ENCODE measurements around the gene SLCO3A1.

The SLCO3A1 gene

DNA sequence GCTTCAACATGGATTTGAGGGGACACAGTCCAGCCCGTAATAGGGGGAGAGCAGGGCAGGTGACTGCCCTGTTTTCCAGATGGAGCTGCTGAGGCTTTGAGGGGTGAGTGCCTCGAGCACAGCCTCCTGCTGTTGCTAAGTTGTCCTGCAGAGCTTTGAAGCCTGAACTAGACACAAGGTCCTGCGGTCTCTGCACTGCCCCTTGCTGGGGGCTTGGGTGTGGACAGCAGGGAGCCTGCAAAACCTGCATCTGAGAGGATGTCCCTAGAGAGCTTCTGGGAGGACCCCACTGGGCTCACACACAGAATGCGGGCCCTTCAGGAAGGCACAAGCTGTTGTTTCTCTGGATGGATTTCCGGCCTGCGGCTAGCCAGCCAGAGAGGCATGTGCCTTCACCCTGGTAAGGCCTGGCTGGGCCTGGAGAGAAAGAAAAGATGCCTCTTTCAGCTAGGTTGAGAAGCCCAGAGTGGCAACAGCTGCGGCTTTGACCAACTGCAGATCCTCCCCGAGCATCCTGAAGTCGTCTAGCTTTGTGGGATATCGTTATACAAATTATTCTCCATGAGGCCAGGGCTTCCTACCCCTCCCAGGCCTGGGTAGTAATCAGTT is 226.2 kb downstream of the SLCO3A1 start:
- in situ Hi-C loops (cut with MboI; ENCODE audit: low sequenced_read_pairs, unreplicated experiment), result loop anchor here (10.0 to 25.0 kb wide), 2 partner anchors 633 to 775 kb away; no protein-coding TSS in a partner anchor
- no peak for DNase-seq (ENCODE audit: low spot score)
- TF ChIP-seq, protein P1, sequence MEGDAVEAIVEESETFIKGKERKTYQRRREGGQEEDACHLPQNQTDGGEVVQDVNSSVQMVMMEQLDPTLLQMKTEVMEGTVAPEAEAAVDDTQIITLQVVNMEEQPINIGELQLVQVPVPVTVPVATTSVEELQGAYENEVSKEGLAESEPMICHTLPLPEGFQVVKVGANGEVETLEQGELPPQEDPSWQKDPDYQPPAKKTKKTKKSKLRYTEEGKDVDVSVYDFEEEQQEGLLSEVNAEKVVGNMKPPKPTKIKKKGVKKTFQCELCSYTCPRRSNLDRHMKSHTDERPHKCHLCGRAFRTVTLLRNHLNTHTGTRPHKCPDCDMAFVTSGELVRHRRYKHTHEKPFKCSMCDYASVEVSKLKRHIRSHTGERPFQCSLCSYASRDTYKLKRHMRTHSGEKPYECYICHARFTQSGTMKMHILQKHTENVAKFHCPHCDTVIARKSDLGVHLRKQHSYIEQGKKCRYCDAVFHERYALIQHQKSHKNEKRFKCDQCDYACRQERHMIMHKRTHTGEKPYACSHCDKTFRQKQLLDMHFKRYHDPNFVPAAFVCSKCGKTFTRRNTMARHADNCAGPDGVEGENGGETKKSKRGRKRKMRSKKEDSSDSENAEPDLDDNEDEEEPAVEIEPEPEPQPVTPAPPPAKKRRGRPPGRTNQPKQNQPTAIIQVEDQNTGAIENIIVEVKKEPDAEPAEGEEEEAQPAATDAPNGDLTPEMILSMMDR (IDR thresholded peaks at IDR 0.05; ENCODE audit: borderline replicate concordance, control extremely low read depth, extremely low read depth, insufficient read depth, missing control alignments), result no peak

DNA sequence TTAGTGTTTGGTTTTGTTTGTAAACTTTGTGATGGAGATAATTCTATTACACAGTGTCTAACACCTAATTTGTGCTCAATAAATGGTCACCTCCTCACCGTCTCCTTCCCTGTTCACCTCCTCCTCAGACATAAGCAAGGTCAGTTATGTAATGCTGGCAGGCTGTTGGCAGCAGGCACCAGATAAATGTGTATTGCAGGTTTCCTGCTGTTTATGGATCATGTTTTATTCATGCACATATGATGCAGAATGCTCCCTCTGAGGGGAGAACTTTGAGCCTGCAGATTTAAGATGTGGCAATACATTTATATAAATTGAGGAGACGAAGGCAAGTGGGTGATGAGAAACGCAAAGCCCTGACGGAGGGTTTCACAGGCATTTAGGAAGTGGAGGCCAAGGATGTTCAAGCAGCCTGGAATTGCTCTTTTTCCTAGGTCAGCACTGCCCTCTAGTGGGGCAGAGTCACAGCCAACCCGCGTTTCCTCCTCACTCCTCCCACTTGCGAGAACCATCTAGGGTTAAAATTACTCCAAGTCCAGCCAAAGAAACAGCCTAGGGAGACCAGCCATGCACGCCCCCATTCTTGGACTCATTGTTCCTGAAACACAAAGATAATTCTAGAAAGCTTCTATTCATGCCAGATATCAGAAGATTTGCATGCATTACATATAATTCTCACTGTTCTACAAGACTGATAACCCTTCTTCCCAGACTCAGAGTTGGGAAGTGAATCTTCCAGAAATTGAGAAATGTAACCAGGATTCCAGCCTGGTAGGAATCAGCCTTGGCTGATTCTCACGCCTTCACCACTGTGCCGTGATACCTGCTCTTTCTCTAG is 228.7 kb downstream of the SLCO3A1 start:
- in situ Hi-C loops (cut with MboI; ENCODE audit: low sequenced_read_pairs, unreplicated experiment), result loop anchor here (10.0 to 25.0 kb wide), 2 partner anchors 630 to 777 kb away; no protein-coding TSS in a partner anchor
- DNase-seq (ENCODE audit: low spot score), result peak; percentile 63
- TF ChIP-seq, protein P1 (IDR thresholded peaks at IDR 0.05; ENCODE audit: borderline replicate concordance, control extremely low read depth, extremely low read depth, insufficient read depth, missing control alignments), result peak; percentile 85

DNA sequence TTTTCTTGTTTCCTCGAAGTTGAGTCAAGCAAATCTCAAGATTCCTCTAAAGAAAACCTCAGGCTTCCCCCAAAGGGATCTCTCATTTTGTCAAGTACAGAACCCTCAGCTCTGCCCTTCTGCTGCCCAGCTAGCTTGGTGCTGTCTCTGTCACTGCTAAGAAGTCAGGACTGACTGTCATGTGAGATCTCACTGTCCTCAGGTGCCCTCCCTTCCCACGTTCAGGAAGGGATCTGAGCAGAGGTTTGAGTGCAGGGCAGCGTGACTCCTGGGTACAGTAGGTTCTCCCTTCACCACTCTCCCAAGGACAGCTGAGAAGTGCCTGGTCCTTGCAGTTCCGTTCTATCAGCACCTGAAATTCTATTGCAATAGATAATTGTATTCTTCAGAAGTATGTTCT is 229.7 kb downstream of the SLCO3A1 start:
- TF ChIP-seq, protein P1 (IDR thresholded peaks at IDR 0.05; ENCODE audit: borderline replicate concordance, control extremely low read depth, extremely low read depth, insufficient read depth, missing control alignments), result no peak
- in situ Hi-C loops (cut with MboI; ENCODE audit: low sequenced_read_pairs, unreplicated experiment), result loop anchor here (10.0 to 25.0 kb wide), 2 partner anchors 629 to 778 kb away; no protein-coding TSS in a partner anchor
- DNase-seq (ENCODE audit: low spot score), result no peak

DNA sequence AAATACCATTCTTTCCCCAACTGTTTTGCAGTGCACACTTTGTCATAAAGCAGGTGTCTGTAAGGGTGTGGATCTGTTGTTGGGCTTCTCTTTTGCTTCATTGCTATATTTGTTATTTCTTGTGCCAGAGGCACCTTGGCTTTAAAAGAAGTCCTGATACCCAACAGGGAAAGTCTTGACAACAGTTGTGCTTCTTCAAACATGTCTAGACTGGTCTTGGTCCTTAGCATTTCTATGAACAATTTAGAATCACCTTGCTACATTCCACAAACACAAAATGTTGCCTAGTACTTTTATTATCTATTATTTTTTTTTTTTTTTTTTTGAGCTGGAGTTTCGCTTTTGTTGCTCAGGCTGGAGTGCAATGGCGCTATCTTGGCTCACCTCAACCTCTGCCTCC is 233.7 kb downstream of the SLCO3A1 start:
- DNase-seq (ENCODE audit: low spot score), result no peak
- in situ Hi-C loops (cut with MboI; ENCODE audit: low sequenced_read_pairs, unreplicated experiment), result loop anchor here (10.0 to 25.0 kb wide), 2 partner anchors 625 to 782 kb away; no protein-coding TSS in a partner anchor
- TF ChIP-seq, protein P1 (IDR thresholded peaks at IDR 0.05; ENCODE audit: borderline replicate concordance, control extremely low read depth, extremely low read depth, insufficient read depth, missing control alignments), result no peak

DNA sequence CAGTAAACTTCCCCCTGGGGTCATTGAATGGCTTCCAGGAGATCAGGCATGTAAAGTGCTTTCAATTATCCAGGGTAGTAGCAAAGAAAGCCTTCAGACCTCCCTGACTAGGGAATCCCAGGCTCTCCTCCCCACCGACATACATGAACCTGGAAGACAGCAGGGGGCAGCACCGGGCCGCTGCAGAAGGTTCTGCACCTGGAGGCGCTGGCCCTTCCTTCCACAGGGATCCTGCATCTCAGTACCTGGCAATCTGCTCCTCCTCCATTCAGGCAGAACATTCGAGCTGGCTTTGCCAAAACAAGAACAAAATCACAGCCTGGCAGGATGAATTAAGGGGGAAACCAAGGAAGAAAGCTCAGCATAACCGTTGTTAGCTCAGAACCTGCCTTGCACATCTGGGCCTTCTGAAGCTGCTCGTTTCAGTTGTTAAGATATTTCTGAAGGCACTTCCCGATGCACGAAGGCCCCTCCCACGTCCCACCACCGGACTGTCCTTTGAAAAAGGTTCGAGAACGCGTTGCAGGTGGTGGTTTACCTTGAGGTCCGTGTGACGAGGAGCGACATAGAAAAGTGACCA is 237.7 kb downstream of the SLCO3A1 start:
- in situ Hi-C loops (cut with MboI; ENCODE audit: low sequenced_read_pairs, unreplicated experiment), result loop anchor here (10.0 to 25.0 kb wide), 2 partner anchors 134 to 621 kb away; no protein-coding TSS in a partner anchor
- TF ChIP-seq, protein P1 (IDR thresholded peaks at IDR 0.05; ENCODE audit: borderline replicate concordance, control extremely low read depth, extremely low read depth, insufficient read depth, missing control alignments), result peak; percentile 22
- DNase-seq (ENCODE audit: low spot score), result no peak

Data from GM13976 (cell line).